Neural cell (in vitro differentiated cells): ENCODE results near the gene NOTCH3. TPM values are rescaled to one million over a fixed set of nuclear protein-coding genes. Genes with fewer than 3 reads are reported as not detected.

Source experiments
- H2AFZ ChIP-seq: fragments of 200-600, 300-800 bp; sonication (generic), shearing (Covaris generic); 2 replicates; pipeline ENCODE4 v1.6.0; 2014; ENCODE audit warnings: low read depth, mild to moderate bottlenecking, antibody characterized with exemption, low read length, moderate library complexity
- H3F3A ChIP-seq: fragments of 200-600 bp; shearing (Covaris generic); 2 replicates; pipeline ENCODE4 v1.6.1; 2016; ENCODE audit warnings: mild to moderate bottlenecking, moderate library complexity, mixed read lengths, antibody characterized with exemption, low read length; ENCODE audit not compliant: insufficient read depth, poor library complexity, severe bottlenecking
- H3K27ac ChIP-seq: fragments of 200-600, 300-800 bp; sonication (generic), shearing (Covaris generic); 2 replicates; pipeline ENCODE4 v1.5.1; 2014; ENCODE audit warnings: mild to moderate bottlenecking, low read length, moderate library complexity
- H3K27me3 ChIP-seq: fragments of 300-800, 200-600 bp; sonication (generic), shearing (Covaris generic); 2 replicates; pipeline ENCODE4 v1.6.0; 2014; ENCODE audit warnings: mild to moderate bottlenecking, low read depth, low read length, moderate library complexity; ENCODE audit not compliant: insufficient read depth
- H3K36me3 ChIP-seq: fragments of 300-800, 200-600 bp; sonication (generic), shearing (Covaris generic); 2 replicates; pipeline ENCODE4 v1.5.1; 2014; ENCODE audit warnings: mild to moderate bottlenecking, antibody characterized with exemption, low read length, moderate library complexity; ENCODE audit not compliant: insufficient read depth
- H3K4me2 ChIP-seq: fragments of 300-800, 200-600 bp; sonication (generic), shearing (Covaris generic); 2 replicates; pipeline ENCODE4 v1.6.0; 2014; ENCODE audit warnings: mild to moderate bottlenecking, low read length
- H3K4me3 ChIP-seq: fragments of 300-800, 200-600 bp; sonication (generic), shearing (Covaris generic); 2 replicates; pipeline ENCODE4 v1.5.1; 2014; ENCODE audit warnings: mild to moderate bottlenecking, low read length, moderate library complexity
- H3K79me2 ChIP-seq: fragments of 200-600 bp; shearing (Covaris generic); replicated peaks from 2 replicates; pipeline ENCODE4 v1.6.0; 2014; ENCODE audit warnings: mild to moderate bottlenecking, low read length, moderate library complexity; ENCODE audit not compliant: insufficient read depth
- H3K9ac ChIP-seq: fragments of 300-800, 200-600 bp; sonication (generic), shearing (Covaris generic); 2 replicates; pipeline ENCODE4 v1.6.1; 2016; ENCODE audit warnings: mild to moderate bottlenecking, low read length, mixed read lengths
- H3K9me2 ChIP-seq: fragments of 200-600 bp; shearing (Covaris generic); 2 replicates; pipeline ENCODE4 v1.6.1; 2016; ENCODE audit warnings: mild to moderate bottlenecking, low read length, mixed read lengths; ENCODE audit not compliant: insufficient read depth
- H3K9me3 ChIP-seq: fragments of 200-600, 300-800 bp; sonication (generic), shearing (Covaris generic); 2 replicates; pipeline ENCODE4 v1.6.1; 2016; ENCODE audit warnings: mild to moderate bottlenecking, mixed run types, low read length, moderate library complexity, mixed read lengths
- H4K20me1 ChIP-seq: fragments of 200-600 bp; shearing (Covaris generic); 2 replicates; pipeline ENCODE4 v1.6.1; 2016; ENCODE audit warnings: mild to moderate bottlenecking, mixed run types; ENCODE audit not compliant: insufficient read depth
- EP300 ChIP-seq: fragments of 450-650 bp; conservative IDR thresholded peaks from 2 replicates; pipeline ENCODE4 v1.6.1; 2014; ENCODE audit warnings: antibody characterized with exemption, mild to moderate bottlenecking, moderate library complexity; ENCODE audit not compliant: poor library complexity, severe bottlenecking
- EZH2 ChIP-seq: fragments of 200-600, 300-800 bp; shearing (Covaris generic), sonication (generic); IDR thresholded peaks from 2 replicates; pipeline ENCODE4 v1.6.1; 2014; ENCODE audit warnings: antibody characterized with exemption, low read length, borderline replicate concordance, mild to moderate bottlenecking; ENCODE audit not compliant: insufficient read depth, poor library complexity, severe bottlenecking
- MXI1 ChIP-seq: fragments of 450-650 bp; conservative IDR thresholded peaks from 2 replicates; pipeline ENCODE4 v1.6.1; 2014; ENCODE audit warnings: antibody characterized with exemption, mild to moderate bottlenecking; ENCODE audit not compliant: poor library complexity, severe bottlenecking
- POLR2AphosphoS5 ChIP-seq: IDR thresholded peaks from 2 replicates; pipeline ENCODE4 v1.6.1; 2012
- RAD21 ChIP-seq: fragments of 450-650 bp; conservative IDR thresholded peaks from 2 replicates; pipeline ENCODE4 v1.6.1; 2014; ENCODE audit warnings: antibody characterized with exemption, mild to moderate bottlenecking, moderate library complexity
- REST ChIP-seq: IDR thresholded peaks from 2 replicates; pipeline ENCODE4 v1.6.1; 2012; ENCODE audit warnings: borderline replicate concordance
- SMC3 ChIP-seq: fragments of 450-650 bp; conservative IDR thresholded peaks from 2 replicates; pipeline ENCODE4 v1.6.1; 2014; ENCODE audit warnings: antibody characterized with exemption, mild to moderate bottlenecking, moderate library complexity; ENCODE audit not compliant: poor library complexity
- TAF1 ChIP-seq: IDR thresholded peaks from 2 replicates; pipeline ENCODE4 v1.6.1; 2012; ENCODE audit warnings: low read depth
- polyA plus RNA-seq: library from polyadenylated mRNA; depleted of rRNA; stranded (reverse); fragments of >200 nt; gene quantifications from 2 replicates; pipeline ENCODE4 v1.2.3, GENCODE V29; 2014
- TF ChIP-seq, protein P1 (sequence below): fragments of 450-650 bp; IDR thresholded peaks from 2 replicates; pipeline ENCODE4 v1.5.1; 2014; ENCODE audit warnings: antibody characterized with exemption, mild to moderate bottlenecking, moderate library complexity; ENCODE audit not compliant: poor library complexity, severe bottlenecking

NOTCH3 gene
- polyA plus RNA-seq, 1 donor from 2014 or later, result 0.21 TPM

GRCh38 chr19:15248648-15249527 is 48.1 kb upstream of the NOTCH3 start:
- H2AFZ ChIP-seq, result no peak overlapping the region

DNA sequence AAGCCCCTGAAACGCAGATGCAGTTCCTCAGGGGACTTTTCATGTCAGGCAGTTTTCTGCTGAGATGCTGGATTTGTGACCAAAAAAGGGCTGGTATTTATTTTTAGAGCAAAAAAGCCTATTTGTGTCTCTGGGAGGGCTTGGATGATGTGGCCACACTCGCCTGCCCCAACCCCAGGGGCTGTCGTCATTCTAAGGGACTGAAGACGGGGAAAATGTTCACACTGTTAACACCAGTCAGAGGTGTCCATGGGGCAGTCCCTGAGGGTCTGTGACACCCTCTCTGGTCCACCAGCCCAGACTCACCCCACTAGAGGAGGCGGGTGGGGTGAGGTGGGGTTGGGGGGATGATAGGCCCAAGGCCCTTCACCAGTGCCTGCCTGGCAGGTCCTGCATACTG is 47.3 kb upstream of the NOTCH3 start:
- H2AFZ ChIP-seq, result no peak overlapping the region
- H3K79me2 ChIP-seq, result no peaks in the 10 kb centered on the region
- no peak overlapping the region for H3K4me2 ChIP-seq
- H3F3A ChIP-seq, result no peaks in the 10 kb centered on the region
- no peak overlapping the region for H3K27ac ChIP-seq
- peaks cover 4% of the 10 kb centered on the region for H3K36me3 ChIP-seq
- no peaks in the 10 kb centered on the region for H3K27me3 ChIP-seq
- H3K9me3 ChIP-seq, result no peaks in the 10 kb centered on the region
- no peaks in the 10 kb centered on the region for H4K20me1 ChIP-seq
- no peaks in the 10 kb centered on the region for H3K9me2 ChIP-seq
- no peak overlapping the region for H3K9ac ChIP-seq
- no peak overlapping the region for H3K4me3 ChIP-seq
- TF ChIP-seq RAD21, result no peak
- no peak for TF ChIP-seq EP300
- TF ChIP-seq, protein P1, sequence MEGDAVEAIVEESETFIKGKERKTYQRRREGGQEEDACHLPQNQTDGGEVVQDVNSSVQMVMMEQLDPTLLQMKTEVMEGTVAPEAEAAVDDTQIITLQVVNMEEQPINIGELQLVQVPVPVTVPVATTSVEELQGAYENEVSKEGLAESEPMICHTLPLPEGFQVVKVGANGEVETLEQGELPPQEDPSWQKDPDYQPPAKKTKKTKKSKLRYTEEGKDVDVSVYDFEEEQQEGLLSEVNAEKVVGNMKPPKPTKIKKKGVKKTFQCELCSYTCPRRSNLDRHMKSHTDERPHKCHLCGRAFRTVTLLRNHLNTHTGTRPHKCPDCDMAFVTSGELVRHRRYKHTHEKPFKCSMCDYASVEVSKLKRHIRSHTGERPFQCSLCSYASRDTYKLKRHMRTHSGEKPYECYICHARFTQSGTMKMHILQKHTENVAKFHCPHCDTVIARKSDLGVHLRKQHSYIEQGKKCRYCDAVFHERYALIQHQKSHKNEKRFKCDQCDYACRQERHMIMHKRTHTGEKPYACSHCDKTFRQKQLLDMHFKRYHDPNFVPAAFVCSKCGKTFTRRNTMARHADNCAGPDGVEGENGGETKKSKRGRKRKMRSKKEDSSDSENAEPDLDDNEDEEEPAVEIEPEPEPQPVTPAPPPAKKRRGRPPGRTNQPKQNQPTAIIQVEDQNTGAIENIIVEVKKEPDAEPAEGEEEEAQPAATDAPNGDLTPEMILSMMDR, result no peak
- no peak for TF ChIP-seq POLR2AphosphoS5
- TF ChIP-seq EZH2, result no peak
- no peak for TF ChIP-seq MXI1
- TF ChIP-seq TAF1, result no peak

More at GRCh38 chr19:15248648-15249527, 48.1 kb upstream of the NOTCH3 start:
- peaks cover 4% of the 10 kb centered on the region for H3K36me3 ChIP-seq
- no peaks in the 10 kb centered on the region for H3K27me3 ChIP-seq
- H3K9me2 ChIP-seq, result no peaks in the 10 kb centered on the region
- H3K27ac ChIP-seq, result no peak overlapping the region
- no peaks in the 10 kb centered on the region for H3K9me3 ChIP-seq
- no peak overlapping the region for H3K4me3 ChIP-seq
- no peaks in the 10 kb centered on the region for H3K79me2 ChIP-seq
- no peak overlapping the region for H3K4me2 ChIP-seq
- H4K20me1 ChIP-seq, result no peaks in the 10 kb centered on the region
- H3K9ac ChIP-seq, result no peak overlapping the region
- no peaks in the 10 kb centered on the region for H3F3A ChIP-seq
- TF ChIP-seq POLR2AphosphoS5, result no peak
- no peak for TF ChIP-seq SMC3
- no peak for TF ChIP-seq MXI1
- no peak for TF ChIP-seq EZH2
- TF ChIP-seq, protein P1, result no peak
- TF ChIP-seq RAD21, result no peak
- no peak for TF ChIP-seq EP300
- TF ChIP-seq REST, result no peak
- TF ChIP-seq TAF1, result no peak
